ENCODE results near the gene LSAMP. TPM values are rescaled to one million over a fixed set of nuclear protein-coding genes. Genes with fewer than 3 reads are reported as not detected.

Gene LSAMP
- total RNA-seq, 1 experiment from 2014 or later: 0.90 TPM

DNA sequence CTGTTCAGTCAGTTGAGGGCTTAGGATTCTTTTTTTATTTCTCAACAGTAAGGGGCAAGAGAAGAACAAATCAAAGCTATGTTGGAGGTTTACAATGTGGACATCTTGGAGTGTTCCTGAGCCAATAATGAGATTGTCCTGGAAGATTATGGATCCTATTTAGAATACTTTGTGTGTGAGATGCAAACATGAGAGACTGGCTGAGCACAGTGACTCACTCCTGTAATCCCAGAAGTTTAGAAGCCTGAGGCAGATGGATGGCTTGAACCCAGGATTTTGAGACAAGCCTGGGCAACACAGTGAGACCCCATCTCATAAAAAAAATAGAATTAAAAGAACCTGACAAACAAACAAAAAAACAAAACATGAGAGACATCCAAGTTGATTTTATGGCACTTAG, 470.3 kb downstream of the LSAMP start:
- no peaks in the 10 kb centered on the region; the same call in 1 of the 2 replicates for H3K4me1 ChIP-seq (ENCODE audit: insufficient read depth, low read length)
- H3K4me2 ChIP-seq (ENCODE audit: insufficient read depth, insufficient read length, low read length): no peak overlapping the region
- H3K18ac ChIP-seq (ENCODE audit: insufficient read length, low read depth, low read length): no peak overlapping the region
- no peak overlapping the region for H2BK15ac ChIP-seq (ENCODE audit: low read depth, low read length)
- no peak overlapping the region for H2AK5ac ChIP-seq (ENCODE audit: insufficient read length, low read length)
- no peak overlapping the region for H2BK5ac ChIP-seq (ENCODE audit: insufficient read length, low read length)
- H3K56ac ChIP-seq (ENCODE audit: insufficient read length, low read depth, low read length): no peak overlapping the region
- H3K79me1 ChIP-seq (ENCODE audit: insufficient read depth, low read depth, low read length, poor library complexity, severe bottlenecking): no peaks in the 10 kb centered on the region
- H2BK12ac ChIP-seq (ENCODE audit: insufficient read length, low read depth, low read length): no peak overlapping the region
- no peak overlapping the region for H4K91ac ChIP-seq (ENCODE audit: insufficient read length, low read depth, low read length)
- no peak overlapping the region for H4K8ac ChIP-seq (replicated peaks; ENCODE audit: insufficient read length, low read depth, low read length)
- Mint-ChIP-seq H3K4me3 (no peak overlapping the region), H3K36me3 (ENCODE audit: insufficient read depth in 1 of 3, low read depth in 3 of 3) (peaks cover 0 to 10% (median 0%) of the 10 kb centered on the region in 3 experiments; a peak in 2 of 7 replicates), H3K27me3 (ENCODE audit: low read depth) (no peaks in the 10 kb centered on the region), H3K9me3 (peaks cover 2 to 5% of the 10 kb centered on the region in 2 experiments; a peak in 2 of 5 replicates), H3K4me1 (peaks cover 18 to 19% of the 10 kb centered on the region in 2 experiments), H3K27ac (no peak overlapping the region)
- H3K23ac ChIP-seq (ENCODE audit: insufficient read length, low read depth, low read length): no peak overlapping the region
- no peak for DNase-seq
- H3K79me2 ChIP-seq (ENCODE audit: insufficient read depth, low read length): no peaks in the 10 kb centered on the region
- H3T11ph ChIP-seq (ENCODE audit: low read length): no peak overlapping the region
- no peak overlapping the region for H2BK120ac ChIP-seq (ENCODE audit: low read depth, low read length, poor library complexity, severe bottlenecking)
- no peak overlapping the region for H2BK20ac ChIP-seq (ENCODE audit: low read depth, low read length, poor library complexity, severe bottlenecking)
- H2AFZ ChIP-seq (ENCODE audit: low read length): no peak overlapping the region
- no peak overlapping the region for H3K14ac ChIP-seq (ENCODE audit: insufficient read depth, low read length)
- no peak overlapping the region for H3K9ac ChIP-seq (ENCODE audit: extremely low read depth, insufficient read length, low read length)
- H3K27ac ChIP-seq (ENCODE audit: insufficient read length, low read depth, low read length): no peak overlapping the region
- TF ChIP-seq, protein P1, sequence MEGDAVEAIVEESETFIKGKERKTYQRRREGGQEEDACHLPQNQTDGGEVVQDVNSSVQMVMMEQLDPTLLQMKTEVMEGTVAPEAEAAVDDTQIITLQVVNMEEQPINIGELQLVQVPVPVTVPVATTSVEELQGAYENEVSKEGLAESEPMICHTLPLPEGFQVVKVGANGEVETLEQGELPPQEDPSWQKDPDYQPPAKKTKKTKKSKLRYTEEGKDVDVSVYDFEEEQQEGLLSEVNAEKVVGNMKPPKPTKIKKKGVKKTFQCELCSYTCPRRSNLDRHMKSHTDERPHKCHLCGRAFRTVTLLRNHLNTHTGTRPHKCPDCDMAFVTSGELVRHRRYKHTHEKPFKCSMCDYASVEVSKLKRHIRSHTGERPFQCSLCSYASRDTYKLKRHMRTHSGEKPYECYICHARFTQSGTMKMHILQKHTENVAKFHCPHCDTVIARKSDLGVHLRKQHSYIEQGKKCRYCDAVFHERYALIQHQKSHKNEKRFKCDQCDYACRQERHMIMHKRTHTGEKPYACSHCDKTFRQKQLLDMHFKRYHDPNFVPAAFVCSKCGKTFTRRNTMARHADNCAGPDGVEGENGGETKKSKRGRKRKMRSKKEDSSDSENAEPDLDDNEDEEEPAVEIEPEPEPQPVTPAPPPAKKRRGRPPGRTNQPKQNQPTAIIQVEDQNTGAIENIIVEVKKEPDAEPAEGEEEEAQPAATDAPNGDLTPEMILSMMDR (conservative IDR thresholded peaks at IDR 0.05): no peak
- H3K4ac ChIP-seq (ENCODE audit: low read depth, low read length): no peak overlapping the region
- no peaks in the 10 kb centered on the region for H3K9me3 ChIP-seq (ENCODE audit: control insufficient read depth, low read depth, low read length)
- no peaks in the 10 kb centered on the region for H3K27me3 ChIP-seq (ENCODE audit: insufficient read depth, low read length)
- H3K23me2 ChIP-seq (ENCODE audit: insufficient read length, low read depth, low read length, poor library complexity, severe bottlenecking): no peaks in the 10 kb centered on the region
- H4K20me1 ChIP-seq (ENCODE audit: control insufficient read depth, insufficient read depth, insufficient read length): no peaks in the 10 kb centered on the region
- no peak overlapping the region for H4K5ac ChIP-seq (ENCODE audit: insufficient read length, low read depth, low read length)
